Erythroblast (primary cell): ENCODE data around the gene ARHGEF3.

Experiments used
- GATA1 ChIP-seq: IDR thresholded peaks from 2 replicates; pipeline ENCODE4 v1.6.1; 2011; ENCODE audit warnings: low read depth, mild to moderate bottlenecking, control low read depth, low read length, moderate library complexity
- POLR2A ChIP-seq: IDR thresholded peaks from 2 replicates; pipeline ENCODE4 v1.6.1; 2011; ENCODE audit warnings: mild to moderate bottlenecking, low read length

GRCh38 chr3:56796996-56797395 is 4.8 kb downstream of the ARHGEF3 start:
- TF ChIP-seq POLR2A, result no peak
- no peak for TF ChIP-seq GATA1
